GM12872 (cell line): ENCODE results near the gene PWWP2A.

Experiments
- TF ChIP-seq, protein P1 (sequence below): IDR thresholded peaks from 3 replicates; pipeline ENCODE4 v1.5.1; 2011; ENCODE audit warnings: low read depth, mild to moderate bottlenecking, low read length, moderate library complexity; ENCODE audit not compliant: insufficient read depth

PWWP2A gene

DNA sequence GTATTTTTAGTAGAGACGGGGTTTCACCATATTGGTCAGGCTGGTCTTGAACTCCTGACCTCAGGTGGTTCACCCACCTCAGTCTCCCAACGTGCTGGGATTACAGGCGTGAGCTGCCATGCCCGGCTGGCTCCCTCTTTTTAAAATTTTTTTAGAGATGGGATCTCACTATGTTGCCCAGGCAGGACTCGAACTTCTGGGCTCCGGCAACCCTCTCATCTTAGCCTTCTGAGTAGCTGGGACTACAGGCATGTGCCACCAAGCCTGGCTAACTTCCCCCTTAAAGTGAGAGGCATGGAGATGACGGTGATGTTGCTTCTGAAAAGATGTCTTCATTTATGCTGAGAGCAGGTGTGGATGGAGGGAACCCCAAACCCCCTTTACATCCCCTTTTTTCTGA, 43.7 kb upstream of the PWWP2A start:
- TF ChIP-seq, protein P1, sequence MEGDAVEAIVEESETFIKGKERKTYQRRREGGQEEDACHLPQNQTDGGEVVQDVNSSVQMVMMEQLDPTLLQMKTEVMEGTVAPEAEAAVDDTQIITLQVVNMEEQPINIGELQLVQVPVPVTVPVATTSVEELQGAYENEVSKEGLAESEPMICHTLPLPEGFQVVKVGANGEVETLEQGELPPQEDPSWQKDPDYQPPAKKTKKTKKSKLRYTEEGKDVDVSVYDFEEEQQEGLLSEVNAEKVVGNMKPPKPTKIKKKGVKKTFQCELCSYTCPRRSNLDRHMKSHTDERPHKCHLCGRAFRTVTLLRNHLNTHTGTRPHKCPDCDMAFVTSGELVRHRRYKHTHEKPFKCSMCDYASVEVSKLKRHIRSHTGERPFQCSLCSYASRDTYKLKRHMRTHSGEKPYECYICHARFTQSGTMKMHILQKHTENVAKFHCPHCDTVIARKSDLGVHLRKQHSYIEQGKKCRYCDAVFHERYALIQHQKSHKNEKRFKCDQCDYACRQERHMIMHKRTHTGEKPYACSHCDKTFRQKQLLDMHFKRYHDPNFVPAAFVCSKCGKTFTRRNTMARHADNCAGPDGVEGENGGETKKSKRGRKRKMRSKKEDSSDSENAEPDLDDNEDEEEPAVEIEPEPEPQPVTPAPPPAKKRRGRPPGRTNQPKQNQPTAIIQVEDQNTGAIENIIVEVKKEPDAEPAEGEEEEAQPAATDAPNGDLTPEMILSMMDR, result no peak

DNA sequence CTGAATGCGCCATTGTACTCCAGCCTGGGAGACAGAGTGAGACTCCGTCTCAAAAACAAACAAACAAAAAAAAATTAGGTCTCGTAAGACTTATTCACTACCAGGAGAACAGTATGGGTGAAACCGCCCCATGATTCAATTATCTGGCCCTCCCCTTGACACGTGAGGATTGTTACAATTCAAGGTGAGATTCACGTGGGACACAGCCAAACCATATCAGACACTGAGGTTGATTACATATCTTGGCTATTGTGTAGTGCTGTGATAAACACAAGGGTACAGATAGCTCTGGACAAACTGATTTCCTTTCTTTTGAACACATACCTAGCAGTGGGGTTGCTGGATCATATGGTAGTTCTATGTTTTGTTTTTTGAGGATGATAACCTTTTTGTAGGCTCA, 42.4 kb upstream of the PWWP2A start:
- TF ChIP-seq, protein P1, result no peak

DNA sequence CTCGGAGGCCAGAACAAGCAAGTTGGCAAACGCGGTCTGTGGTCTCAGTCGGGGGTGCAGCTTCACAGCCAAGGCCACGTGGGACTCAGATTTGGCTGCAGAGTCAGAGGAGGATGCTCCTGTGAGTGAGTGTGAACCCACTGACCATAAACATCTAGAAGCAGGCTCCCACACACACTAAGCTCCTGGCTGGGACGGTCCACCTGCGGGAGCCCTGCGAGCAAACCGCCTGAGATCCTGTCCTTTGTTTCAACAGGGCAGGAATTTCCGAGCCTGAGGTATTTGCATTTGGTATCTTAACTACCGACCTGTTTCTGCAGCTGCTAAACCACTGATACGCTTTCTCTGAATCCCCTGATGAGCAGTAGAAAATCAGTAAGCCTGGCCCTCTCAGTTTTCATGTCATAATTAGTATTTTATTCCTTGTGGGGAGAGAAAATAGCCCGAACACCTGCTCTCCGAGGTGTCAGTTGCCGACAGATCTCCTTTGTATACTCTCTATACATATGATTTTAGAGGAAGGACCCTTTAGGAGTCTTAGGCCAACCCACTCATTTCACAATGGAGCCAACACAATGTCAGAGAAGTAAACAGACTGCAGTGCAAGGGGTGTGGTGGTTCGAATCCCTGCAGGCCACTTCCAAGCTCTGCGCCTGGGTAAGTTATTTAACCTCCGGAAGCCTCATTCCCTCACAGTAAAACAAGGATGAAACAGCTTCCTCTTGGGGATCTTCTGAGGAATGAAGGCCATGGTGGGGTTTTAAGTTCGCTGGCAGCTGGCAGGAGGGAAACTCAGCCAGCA, 40.9 kb upstream of the PWWP2A start:
- TF ChIP-seq, protein P1, result no peak

DNA sequence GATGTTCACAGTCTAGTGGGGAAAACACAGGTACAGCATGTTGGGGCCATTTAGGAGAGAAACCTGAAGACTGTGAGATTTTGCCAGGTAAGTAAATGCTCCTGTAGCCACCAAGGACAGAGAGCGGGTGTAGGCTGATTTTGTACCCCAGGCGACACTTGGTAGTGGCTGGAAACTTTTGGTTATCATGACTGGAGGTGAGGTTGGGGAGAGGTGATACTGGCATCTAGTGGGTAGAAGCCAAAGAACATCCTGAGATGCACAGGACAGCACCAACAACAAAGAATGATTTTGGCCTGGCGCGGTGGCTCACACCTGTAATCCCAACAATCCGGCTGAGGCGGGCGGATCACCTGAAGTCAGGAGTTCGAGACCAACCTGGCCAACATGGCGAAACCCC, 38.8 kb upstream of the PWWP2A start:
- TF ChIP-seq, protein P1, result 0 out of 3 replicates have a peak, but pooled peaks have one; percentile 24

DNA sequence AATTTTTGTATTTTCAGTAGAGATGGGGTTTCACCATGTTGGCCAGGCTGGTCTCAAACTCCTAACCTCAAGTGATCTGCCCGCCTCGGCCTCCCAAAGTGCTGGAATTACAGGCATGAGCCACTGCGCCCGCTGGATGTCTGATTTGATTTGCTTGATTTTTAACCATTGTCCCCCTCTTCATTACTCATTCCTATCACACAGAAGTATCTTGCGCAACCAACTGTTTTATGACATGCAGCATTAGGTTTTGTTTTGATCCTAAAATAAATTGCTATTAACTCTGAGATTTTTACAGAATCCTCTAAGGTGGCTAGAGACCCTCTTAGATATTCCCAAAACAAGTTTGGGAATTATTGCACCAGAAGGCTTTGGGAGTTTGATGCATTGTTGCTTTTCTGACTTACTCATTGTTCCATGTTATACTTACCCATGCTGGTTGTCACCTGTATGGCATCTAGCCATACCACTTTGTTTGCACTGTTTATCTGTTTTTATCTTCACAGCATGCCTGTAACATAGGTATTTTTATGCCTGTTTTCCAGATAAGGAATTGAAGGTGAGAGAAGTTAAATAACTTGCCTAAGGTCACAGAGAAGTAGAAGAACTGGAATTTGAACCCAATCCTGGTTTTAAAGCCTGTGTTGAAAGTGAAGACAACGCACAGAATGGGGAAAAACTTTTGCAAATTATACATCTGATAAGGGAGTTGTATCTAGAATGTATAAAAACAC, 35.9 kb upstream of the PWWP2A start:
- TF ChIP-seq, protein P1, result no peak

DNA sequence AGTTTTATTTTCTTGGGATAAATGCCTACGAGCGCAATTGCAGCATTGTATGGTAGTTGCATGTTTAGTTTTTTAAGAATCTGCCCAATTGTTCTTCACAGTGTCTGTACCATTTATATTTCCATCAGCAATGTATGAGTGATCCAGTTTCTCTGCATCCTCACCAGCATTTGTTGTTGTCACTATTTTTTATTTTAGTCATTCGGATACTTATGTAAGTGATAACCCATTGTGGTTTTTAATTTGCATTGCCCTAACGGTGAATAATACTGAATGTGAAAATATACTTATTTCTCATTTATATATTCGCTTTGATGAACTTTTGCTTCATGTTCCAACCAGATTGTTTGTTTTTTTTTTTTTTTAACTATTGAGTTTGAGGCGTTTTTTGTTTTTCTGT, 33.7 kb upstream of the PWWP2A start:
- TF ChIP-seq, protein P1, result no peak

DNA sequence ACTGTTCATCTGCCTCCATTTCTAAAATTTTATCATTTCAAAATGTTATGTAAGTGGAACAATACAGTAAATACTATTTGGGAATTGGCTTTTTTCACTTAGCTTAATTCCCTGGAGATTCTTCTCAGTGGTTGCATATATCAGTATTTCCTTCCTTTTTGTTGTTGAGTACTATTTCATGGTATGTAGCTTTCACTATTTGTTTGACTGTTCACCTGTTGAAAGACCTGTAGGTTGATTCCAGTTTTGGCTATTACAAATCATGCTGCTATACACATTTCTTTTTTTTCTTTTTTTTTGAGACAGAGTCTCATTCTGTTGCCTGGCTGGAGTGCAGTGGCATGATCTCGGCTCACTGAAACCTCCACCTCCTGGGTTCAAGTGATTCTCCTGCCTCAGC, 33.0 kb upstream of the PWWP2A start:
- TF ChIP-seq, protein P1, result no peak
